ENCODE results near the gene ARRDC2. TPM values are rescaled to one million over a fixed set of nuclear protein-coding genes. Genes with fewer than 3 reads are reported as not detected.

Gene ARRDC2
- total and polyA plus RNA-seq, 9 of the 15 experiments (the other 6 are each of a cell fraction or from before 2014, with no cell fraction given): 1.9 to 27.4 (median 15.2) TPM

GRCh38 chr19:18013210-18014111 is 5.5 kb downstream of the ARRDC2 start (continued):
- TF ChIP-seq E2F5 (CRISPR knock-in tag; IDR thresholded peaks at IDR 0.05) (no peak), STAT5B (CRISPR knock-in tag; IDR thresholded peaks at IDR 0.05) (no peak), DIDO1 (tag; IDR thresholded peaks at IDR 0.05; ENCODE audit: low read depth) (no peak), BRF2 (IDR thresholded peaks at IDR 0.05; ENCODE audit: borderline replicate concordance, insufficient read depth, insufficient read length) (no peak), SMARCA5 (IDR thresholded peaks at IDR 0.05) (no peak), CTCF (IDR thresholded peaks at IDR 0.05 in 2 of 3, conservative IDR thresholded peaks at IDR 0.05 in 1 of 3; ENCODE audit: insufficient read depth in 2 of 3, low read depth in 1 of 3, low read length in 3 of 3) (no peak), LEF1 (IDR thresholded peaks at IDR 0.05) (no peak), MNT (conservative IDR thresholded peaks at IDR 0.05) (0 out of 4 replicates have a peak, but pooled peaks of 1 of the 2 experiments have one; percentile 24), KLF10 (CRISPR knock-in tag; IDR thresholded peaks at IDR 0.05) (no peak), MCM3 (IDR thresholded peaks at IDR 0.05) (no peak), ZKSCAN1 (IDR thresholded peaks at IDR 0.05; ENCODE audit: low read depth, low read length) (no peak), ZNF175 (CRISPR knock-in tag; IDR thresholded peaks at IDR 0.05; ENCODE audit: low read depth) (no peak), ZNF398 (CRISPR knock-in tag; IDR thresholded peaks at IDR 0.05) (no peak), FOXK2 (conservative IDR thresholded peaks at IDR 0.05 in 1 of 2, IDR thresholded peaks at IDR 0.05 in 1 of 2; ENCODE audit: low read depth in 2 of 2) (no peak), PATZ1 (CRISPR knock-in tag; IDR thresholded peaks at IDR 0.05; ENCODE audit: borderline replicate concordance) (no peak), NFATC3 (IDR thresholded peaks at IDR 0.05) (no peak), SUPT5H (IDR thresholded peaks at IDR 0.05) (no peak)
